NT2/D1 (cell line): ENCODE measurements around the gene RGS9.

ENCODE experiments used
- SUZ12 ChIP-seq: IDR thresholded peaks from 2 replicates; pipeline ENCODE4 v1.6.1; 2011; ENCODE audit not compliant: insufficient read length, insufficient read depth; ENCODE audit errors: extremely low read depth
- ZNF274 ChIP-seq: IDR thresholded peaks from 2 replicates; pipeline ENCODE4 v1.6.1; 2011; ENCODE audit warnings: mild to moderate bottlenecking, low read depth, low read length

- no peak for TF ChIP-seq SUZ12
- TF ChIP-seq ZNF274, result no peak
Measured at GRCh38 chr17:65182233-65182632, 45.1 kb downstream of the RGS9 start.
